Activated T-helper 2 cell treated with anti-CD3 and anti-CD28 coated beads, Interferon-gamma antibody, Interleukin-2, Interleukin-4, amounts not matched to agents 10 μg/mL and 5 μg/mL and 100 μg/mL, durations not matched to agents 14 hours and 24 hours and 36 hours (primary cell): Measurements from ENCODE around the gene ACER2. TPM values are rescaled to one million over a fixed set of nuclear protein-coding genes. Genes with fewer than 3 reads are reported as not detected.

Experiments used
- DNase-seq: peaks from one replicate; pipeline ENCODE4 v3.0.0; 2021; ENCODE audit warnings: low spot score
- H3K27ac Mint-ChIP-seq: one replicate; pipeline ENCODE4 v1.8.0; 2021; ENCODE audit warnings: mixed read lengths
- H3K27me3 Mint-ChIP-seq: one replicate; pipeline ENCODE4 v1.8.0; 2021; ENCODE audit warnings: low read depth, mixed read lengths
- H3K36me3 Mint-ChIP-seq: one replicate; pipeline ENCODE4 v1.8.0; 2021; ENCODE audit warnings: low read depth, mixed read lengths
- H3K4me1 Mint-ChIP-seq: one replicate; pipeline ENCODE4 v1.8.0; 2021; ENCODE audit warnings: low read depth, mixed read lengths
- H3K4me3 Mint-ChIP-seq: one replicate; pipeline ENCODE4 v1.8.0; 2021; ENCODE audit warnings: low read depth, mild to moderate bottlenecking, moderate library complexity, mixed read lengths
- H3K9me3 Mint-ChIP-seq: one replicate; pipeline ENCODE4 v1.8.0; 2021; ENCODE audit warnings: mixed read lengths
- intact Hi-C: fragments of 100-400 bp; cut with micrococcal nuclease; formaldehyde crosslinking; loops from one replicate; pipeline ENCODE4 v1.15.1; 2023
- total RNA-seq: library from RNA; stranded (reverse); gene quantifications from 2 replicates; pipeline ENCODE4 v1.2.3, GENCODE V29; 2022

The ACER2 gene
- total RNA-seq, 1 donor from 2014 or later, result 1.0 TPM

DNA sequence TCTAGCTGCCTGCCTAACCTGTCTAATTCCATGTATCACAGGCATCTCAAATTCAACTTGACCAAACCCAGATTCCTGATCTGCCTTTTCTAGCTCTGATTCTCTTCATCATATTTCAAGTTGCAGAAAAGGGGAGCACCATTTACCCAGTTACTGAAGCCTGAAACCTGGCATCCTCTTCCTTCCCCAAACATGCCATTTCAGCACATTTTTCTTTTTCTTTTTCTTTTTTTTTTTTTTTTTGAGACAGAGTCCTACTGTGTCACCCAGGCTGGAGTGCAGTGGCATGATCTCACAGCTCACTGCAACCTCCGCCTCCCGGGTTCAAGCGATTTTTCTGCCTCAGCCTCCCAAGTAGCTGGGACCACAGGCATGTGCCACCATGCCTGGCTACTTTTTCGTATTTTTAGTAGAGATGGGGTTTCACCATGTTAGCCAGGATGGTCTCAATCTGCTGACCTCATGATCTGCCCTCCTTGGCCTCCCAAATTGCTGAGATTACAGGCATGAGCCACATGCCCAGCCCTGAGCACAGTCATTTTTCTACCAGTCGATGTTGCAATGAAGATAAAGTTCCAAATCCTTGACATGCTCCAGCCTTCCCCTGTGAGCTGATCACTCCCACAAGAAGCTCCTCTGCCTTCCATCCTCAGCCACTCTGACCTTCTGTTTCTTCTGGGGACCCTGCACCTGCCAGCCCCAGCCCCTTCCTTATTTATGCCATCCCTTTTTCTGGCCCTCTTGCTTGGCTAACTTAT, 32.2 kb downstream of the ACER2 start:
- intact Hi-C loops, result no loop called here
- no peaks in the 10 kb centered on the region for H3K9me3 Mint-ChIP-seq
- no peak for DNase-seq
- H3K4me1 Mint-ChIP-seq, result peaks cover 14% of the 10 kb centered on the region
- H3K27me3 Mint-ChIP-seq, result no peaks in the 10 kb centered on the region
- peak overlapping the region; percentile 56 for H3K27ac Mint-ChIP-seq
- H3K4me3 Mint-ChIP-seq, result no peak overlapping the region
- H3K36me3 Mint-ChIP-seq, result no peaks in the 10 kb centered on the region

DNA sequence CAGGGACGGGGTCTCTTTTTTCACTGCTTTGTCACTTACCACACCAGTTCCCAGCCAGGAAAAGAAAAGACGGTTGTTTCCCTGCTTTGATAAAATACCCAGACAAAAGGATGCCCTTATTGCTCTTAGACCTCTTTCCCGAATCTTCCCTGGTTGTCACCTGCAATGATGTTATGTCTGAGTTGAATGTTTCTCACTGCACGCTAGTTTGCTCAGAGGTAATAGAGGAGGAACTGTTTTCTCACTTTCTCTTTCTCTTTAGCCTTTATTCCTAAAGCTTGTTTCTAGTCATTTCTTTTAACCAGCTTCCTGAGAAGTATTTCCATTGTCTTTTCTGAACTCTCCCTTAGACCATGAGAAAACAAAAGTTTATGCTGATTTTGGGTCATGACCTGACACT, 32.9 kb downstream of the ACER2 start:
- Mint-ChIP-seq H3K27me3 (no peaks in the 10 kb centered on the region), H3K36me3 (no peaks in the 10 kb centered on the region), H3K27ac (peak overlapping the region; percentile 56), H3K9me3 (no peaks in the 10 kb centered on the region), H3K4me1 (peaks cover 14% of the 10 kb centered on the region), H3K4me3 (peak overlapping the region; percentile 48)
- intact Hi-C loops, result no loop called here
- DNase-seq, result no peak

DNA sequence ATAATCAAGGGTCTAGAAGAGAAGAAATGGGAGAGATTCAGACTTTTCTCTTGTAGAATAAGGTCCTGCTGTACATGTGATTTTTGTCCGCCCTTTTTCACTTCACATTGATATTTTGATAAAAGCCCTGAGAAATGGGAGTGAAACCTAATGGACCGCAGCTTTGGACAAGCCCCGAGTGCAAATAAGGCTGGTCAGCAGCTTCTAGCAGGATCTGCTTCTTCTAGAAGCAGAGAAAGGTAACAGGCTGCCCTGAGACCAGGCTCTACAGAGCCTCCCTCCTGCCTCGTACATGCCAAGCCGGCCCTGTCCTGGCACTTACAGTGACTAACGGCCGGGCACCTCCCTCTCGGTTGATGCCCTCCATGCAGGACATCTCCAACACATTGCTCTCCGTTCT, 33.4 kb downstream of the ACER2 start:
- Mint-ChIP-seq H3K27ac (peak overlapping the region; percentile 56), H3K9me3 (no peaks in the 10 kb centered on the region), H3K27me3 (no peaks in the 10 kb centered on the region), H3K4me1 (peaks cover 14% of the 10 kb centered on the region), H3K36me3 (no peaks in the 10 kb centered on the region), H3K4me3 (no peak overlapping the region)
- DNase-seq, result no peak
- intact Hi-C loops, result no loop called here

DNA sequence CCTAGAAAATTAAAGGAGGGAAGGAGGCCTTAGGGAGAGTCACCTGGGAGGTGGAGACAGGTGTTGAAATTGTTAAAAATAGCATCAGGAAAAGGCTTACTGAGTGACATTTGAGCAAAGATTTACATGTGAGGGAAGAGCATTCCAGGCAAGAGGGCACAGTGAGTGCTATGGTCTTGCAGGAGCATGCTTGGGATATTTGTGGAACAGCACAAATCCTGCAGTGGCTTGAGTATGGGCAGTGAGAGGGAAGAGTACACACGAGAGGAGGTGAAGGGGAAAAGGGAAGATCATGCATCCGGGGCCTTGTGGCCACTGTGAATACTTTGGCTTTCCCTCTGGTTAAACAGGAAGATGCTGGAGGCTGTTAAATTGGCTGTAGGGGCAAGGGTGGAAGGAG, 36.6 kb downstream of the ACER2 start:
- Mint-ChIP-seq H3K4me3 (no peak overlapping the region), H3K27ac (no peak overlapping the region), H3K4me1 (peaks cover 14% of the 10 kb centered on the region), H3K9me3 (no peaks in the 10 kb centered on the region), H3K27me3 (no peaks in the 10 kb centered on the region), H3K36me3 (no peaks in the 10 kb centered on the region)
- intact Hi-C loops, result no loop called here
- no peak for DNase-seq

DNA sequence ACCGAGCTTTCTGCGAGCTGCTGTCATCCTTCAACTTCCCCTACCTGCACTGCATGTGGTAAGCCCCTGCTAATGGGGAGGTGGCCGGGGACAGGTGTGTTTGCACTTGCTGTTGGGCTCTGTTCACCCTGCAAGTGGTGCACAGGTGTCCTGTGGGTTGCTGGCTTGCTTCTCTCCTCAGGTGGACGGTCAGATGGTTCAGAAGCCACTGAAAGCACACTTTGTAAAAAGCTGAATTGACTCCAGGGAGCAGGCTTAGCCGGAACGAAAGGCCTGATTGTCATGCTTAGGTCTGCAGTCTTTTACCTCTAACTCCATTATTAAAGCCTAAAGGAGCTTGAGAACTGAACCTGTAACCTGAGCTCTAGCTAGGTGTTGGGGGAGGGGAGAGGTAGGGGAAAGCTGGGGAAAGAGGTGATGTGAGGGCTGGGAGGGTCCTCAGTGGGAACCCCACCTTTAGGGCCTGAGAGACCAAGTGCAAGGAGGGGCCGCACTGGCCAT, 37.6 kb downstream of the ACER2 start:
- peaks cover 10% of the 10 kb centered on the region for H3K4me1 Mint-ChIP-seq
- H3K9me3 Mint-ChIP-seq, result no peaks in the 10 kb centered on the region
- H3K27me3 Mint-ChIP-seq, result no peaks in the 10 kb centered on the region
- DNase-seq, result no peak
- intact Hi-C loops, result no loop called here
- H3K36me3 Mint-ChIP-seq, result no peaks in the 10 kb centered on the region
- H3K4me3 Mint-ChIP-seq, result no peak overlapping the region
- no peak overlapping the region for H3K27ac Mint-ChIP-seq

GRCh38 chr9:19451240-19452087, 42.7 kb downstream of the ACER2 start:
- H3K27me3 Mint-ChIP-seq, result no peaks in the 10 kb centered on the region
- no peak for DNase-seq
- intact Hi-C loops, result loop anchor here (10.0 kb wide), 1 partner anchor 1007 kb away; no protein-coding TSS in a partner anchor

DNA sequence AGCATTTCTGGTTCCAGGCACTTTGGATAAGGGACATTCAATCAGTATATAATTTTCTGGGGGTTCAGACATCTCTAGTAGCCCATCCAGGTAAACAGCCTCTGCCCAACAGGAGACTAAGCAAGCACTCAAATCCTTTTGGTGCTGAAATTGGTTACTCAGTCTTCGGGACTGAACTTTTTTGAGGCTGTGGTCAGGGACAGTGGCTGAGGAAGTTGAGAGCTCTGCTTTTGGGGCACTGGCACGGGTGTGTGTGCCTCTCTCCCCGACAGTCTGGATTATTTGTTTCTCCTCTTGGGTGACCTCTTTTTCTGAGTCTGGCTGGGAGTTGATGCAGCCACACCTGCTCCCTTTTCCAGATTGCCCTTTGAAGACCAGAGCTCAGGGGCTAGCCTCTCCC, 47.6 kb downstream of the ACER2 start:
- no peak for DNase-seq
- intact Hi-C loops, result loop anchor here (2.0 to 10.0 kb wide), 6 partner anchors 48 to 1199 kb away; partner anchors contain the start of genes ACER2 and HAUS6
- H3K9me3 Mint-ChIP-seq, result no peaks in the 10 kb centered on the region
- no peak overlapping the region for H3K27ac Mint-ChIP-seq
- H3K27me3 Mint-ChIP-seq, result peaks cover 1% of the 10 kb centered on the region
- H3K36me3 Mint-ChIP-seq, result no peaks in the 10 kb centered on the region
- no peak overlapping the region for H3K4me3 Mint-ChIP-seq
- H3K4me1 Mint-ChIP-seq, result peaks cover 10% of the 10 kb centered on the region

More at GRCh38 chr9:19451240-19452087, 42.7 kb downstream of the ACER2 start:
- Mint-ChIP-seq H3K4me3 (no peak overlapping the region), H3K9me3 (no peaks in the 10 kb centered on the region), H3K36me3 (no peaks in the 10 kb centered on the region), H3K27ac (no peak overlapping the region), H3K4me1 (no peaks in the 10 kb centered on the region)

DNA sequence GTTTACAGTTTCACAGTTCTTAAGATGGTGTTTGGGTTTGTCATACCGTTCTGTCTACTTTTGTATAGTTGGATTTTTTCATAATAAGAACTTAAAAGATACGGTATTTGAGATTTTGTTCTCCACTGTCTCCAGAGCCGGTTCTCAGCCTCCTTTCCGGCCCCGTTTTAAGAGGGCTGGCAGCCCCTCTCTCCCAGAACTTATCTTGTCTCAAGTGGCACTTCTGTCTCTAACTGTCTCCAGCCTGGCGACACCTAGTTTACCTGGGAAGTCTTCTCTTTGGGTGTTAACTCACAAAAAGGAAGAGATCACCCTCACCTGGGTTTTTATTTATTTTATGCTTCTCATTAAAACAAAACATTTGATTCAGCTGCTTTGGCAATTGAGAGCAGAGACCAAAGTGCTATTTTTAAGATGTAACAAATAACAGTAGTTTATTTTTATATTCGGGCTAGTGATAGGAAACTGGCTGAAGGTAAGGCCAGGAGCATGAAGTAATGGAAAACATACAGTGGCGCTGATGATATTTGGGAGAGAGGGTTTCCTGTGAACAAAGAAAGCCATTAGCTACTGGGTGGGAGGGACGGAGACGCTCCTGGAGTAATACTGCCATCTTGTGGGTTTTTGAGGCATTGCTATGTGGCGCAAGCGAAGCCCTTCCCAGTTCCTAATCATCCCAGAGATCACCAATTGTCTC, 48.3 kb downstream of the ACER2 start:
- Mint-ChIP-seq H3K27me3 (peaks cover 1% of the 10 kb centered on the region), H3K9me3 (no peaks in the 10 kb centered on the region), H3K27ac (no peak overlapping the region), H3K4me3 (peak overlapping the region; percentile 63), H3K36me3 (no peaks in the 10 kb centered on the region), H3K4me1 (peaks cover 10% of the 10 kb centered on the region)
- intact Hi-C loops, result loop anchor here (1.0 to 10.0 kb wide), 8 partner anchors 48 to 1200 kb away; partner anchors contain the start of genes ACER2, HAUS6, RPS6 and RRAGA
- DNase-seq, result peak; percentile 58

- H3K27me3 Mint-ChIP-seq, result peaks cover 1% of the 10 kb centered on the region
- H3K27ac Mint-ChIP-seq, result no peak overlapping the region
- H3K36me3 Mint-ChIP-seq, result no peaks in the 10 kb centered on the region
- peaks cover 10% of the 10 kb centered on the region for H3K4me1 Mint-ChIP-seq
- H3K9me3 Mint-ChIP-seq, result no peaks in the 10 kb centered on the region
- DNase-seq, result no peak
- intact Hi-C loops, result loop anchor here (1.0 to 10.0 kb wide), 8 partner anchors 49 to 1200 kb away; partner anchors contain the start of genes ACER2, HAUS6, RPS6 and RRAGA
- peak overlapping the region; percentile 63 for H3K4me3 Mint-ChIP-seq
Observed at GRCh38 chr9:19457693-19458009, 48.8 kb downstream of the ACER2 start.

GRCh38 chr9:19460243-19460642, 51.4 kb downstream of the ACER2 start:
- Mint-ChIP-seq H3K27me3 (peaks cover 1% of the 10 kb centered on the region), H3K4me1 (peaks cover 16% of the 10 kb centered on the region), H3K27ac (no peak overlapping the region), H3K4me3 (no peak overlapping the region), H3K9me3 (no peaks in the 10 kb centered on the region), H3K36me3 (no peaks in the 10 kb centered on the region)
- intact Hi-C loops, result no loop called here
- no peak for DNase-seq

GRCh38 chr9:19461135-19461534, 52.3 kb downstream of the ACER2 start:
- Mint-ChIP-seq H3K4me1 (peaks cover 17% of the 10 kb centered on the region), H3K9me3 (no peaks in the 10 kb centered on the region), H3K27me3 (peaks cover 1% of the 10 kb centered on the region), H3K36me3 (no peaks in the 10 kb centered on the region), H3K4me3 (no peak overlapping the region), H3K27ac (no peak overlapping the region)
- intact Hi-C loops, result no loop called here
- no peak for DNase-seq

DNA sequence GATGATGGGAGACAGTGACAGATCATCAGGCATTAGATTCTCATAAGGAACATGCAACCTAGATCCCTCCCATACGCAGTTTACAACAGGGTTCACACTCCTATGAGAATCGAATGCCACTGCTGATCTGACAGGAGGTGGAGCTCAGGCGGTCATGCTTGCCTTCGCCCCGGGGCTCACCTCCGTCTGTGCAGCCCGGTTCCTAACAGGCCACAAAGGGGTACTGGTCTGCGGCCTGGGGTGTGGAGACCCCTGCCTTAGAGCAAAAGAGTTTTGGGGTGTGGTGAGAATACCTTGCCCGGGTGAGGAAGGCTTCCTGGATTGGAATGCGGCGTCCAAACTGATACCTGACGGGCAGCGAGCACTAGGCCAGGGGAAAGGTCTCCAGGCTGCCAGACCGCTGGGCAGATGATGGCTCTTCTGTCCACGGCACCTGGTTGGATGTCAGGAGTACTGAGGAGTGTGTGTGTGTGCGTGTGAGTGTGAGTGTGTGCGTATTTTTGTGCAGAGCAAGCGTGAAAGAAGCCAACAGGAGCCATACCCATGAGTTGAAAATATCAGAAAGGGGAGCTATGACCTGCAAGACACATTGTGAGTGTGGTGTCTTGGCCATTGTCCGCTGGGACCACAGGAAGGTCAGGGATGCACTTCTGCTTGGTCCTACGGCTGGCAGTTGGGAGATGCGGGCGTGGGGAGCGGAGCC, 55.4 kb downstream of the ACER2 start:
- H3K27ac Mint-ChIP-seq, result no peak overlapping the region
- intact Hi-C loops, result no loop called here

More for the DNA sequence above, 55.4 kb downstream of the ACER2 start:
- Mint-ChIP-seq H3K9me3 (no peaks in the 10 kb centered on the region), H3K27me3 (no peaks in the 10 kb centered on the region), H3K4me3 (peak overlapping the region; percentile 90), H3K36me3 (no peaks in the 10 kb centered on the region), H3K4me1 (peaks cover 7% of the 10 kb centered on the region)
- no peak for DNase-seq
